Caco-2 (cell line): ENCODE results near the gene DGKG. TPM values are rescaled to one million over a fixed set of nuclear protein-coding genes. Genes with fewer than 3 reads are reported as not detected.

Experiments used
- BruUV-seq: library from RNA; stranded (reverse); fragments of 400-500 nt; replicated peaks from 2 replicates; lab custom pipeline; 2021; lab: Mats Ljungman, UMichigan
- CTCF ChIA-PET: fragments of 300-600 bp; sonication (Branson Sonifier 250); formaldehyde crosslinking; loops from one replicate; lab custom pipeline; 2022; ENCODE audit warnings: antibody characterized with exemption; lab: Charles Lee
- POLR2A ChIA-PET: fragments of 300-600 bp; sonication (Branson Sonifier 250); formaldehyde crosslinking; loops from one replicate; lab custom pipeline; 2022; ENCODE audit warnings: antibody characterized with exemption; lab: Charles Lee
- DNase-seq, 2 experiments: peaks; one replicate each; pipeline versions ENCODE4 v3.0.0 to v3.0.0-alpha.2; 2020 to 2022
- H3K27me3 ChIP-seq: replicated peaks from 2 replicates; pipeline ENCODE4 v1.6.0; 2011; ENCODE audit warnings: low read length; ENCODE audit not compliant: control insufficient read depth, insufficient read depth
- H3K36me3 ChIP-seq: 2 replicates; pipeline ENCODE4 v1.5.1; 2011; ENCODE audit warnings: low read length; ENCODE audit not compliant: control insufficient read depth, insufficient read depth
- H3K4me1 ChIP-seq: fragments of 250-450 bp; sonication (Bioruptor Pico); 2 replicates; pipeline ENCODE4 v1.5.1; 2020; ENCODE audit warnings: mild to moderate bottlenecking
- H3K4me3 ChIP-seq: 2 replicates; pipeline ENCODE4 v1.5.1; 2011; ENCODE audit warnings: low read depth, mild to moderate bottlenecking, control low read depth, low read length
- H3K9me3 ChIP-seq: fragments of 250-450 bp; sonication (Bioruptor Pico); 2 replicates; pipeline ENCODE4 v1.5.1; 2020; ENCODE audit warnings: mild to moderate bottlenecking, moderate library complexity
- H3K27ac Mint-ChIP-seq: one replicate; pipeline ENCODE4 v1.8.0; 2022; ENCODE audit warnings: mixed read lengths; ENCODE audit not compliant: unreplicated experiment
- H3K27me3 Mint-ChIP-seq: one replicate; pipeline ENCODE4 v1.8.0; 2022; ENCODE audit warnings: mixed read lengths; ENCODE audit not compliant: insufficient read depth, unreplicated experiment
- H3K36me3 Mint-ChIP-seq: one replicate; pipeline ENCODE4 v1.8.0; 2022; ENCODE audit warnings: mild to moderate bottlenecking, mixed read lengths; ENCODE audit not compliant: insufficient read depth, unreplicated experiment
- H3K4me1 Mint-ChIP-seq: one replicate; pipeline ENCODE4 v1.8.0; 2022; ENCODE audit warnings: low read depth, mixed read lengths; ENCODE audit not compliant: unreplicated experiment
- H3K4me3 Mint-ChIP-seq: one replicate; pipeline ENCODE4 v1.8.0; 2022; ENCODE audit warnings: mild to moderate bottlenecking, moderate library complexity, mixed read lengths; ENCODE audit not compliant: unreplicated experiment
- H3K9me3 Mint-ChIP-seq: one replicate; pipeline ENCODE4 v1.8.0; 2022; ENCODE audit warnings: mixed read lengths; ENCODE audit not compliant: unreplicated experiment
- CTCF ChIP-seq, 2 experiments: fragments of 200-600 bp in 1 of 2; IDR thresholded peaks; 1 replicate in 1 of 2; 2 replicates in 1 of 2; pipeline versions ENCODE4 v1.5.1 to v1.8.0; 2011 to 2022; ENCODE audit warnings: antibody characterized with exemption in 1 of 2, control low read depth in 1 of 2, inconsistent platforms in 1 of 2, low read depth in 1 of 2, low read length in 1 of 2, mild to moderate bottlenecking in 1 of 2, moderate library complexity in 1 of 2; ENCODE audit not compliant: insufficient read depth in 1 of 2, severe bottlenecking in 1 of 2, unreplicated experiment in 1 of 2
- intact Hi-C: fragments of 100-400 bp; cut with micrococcal nuclease; formaldehyde crosslinking; loops from one replicate; pipeline ENCODE4 v1.10.0; 2022; ENCODE audit not compliant: unreplicated experiment
- total RNA-seq: library from RNA; stranded (reverse); gene quantifications from 2 replicates; pipeline ENCODE4 v1.2.3, GENCODE V29; 2022

DGKG gene
- total RNA-seq, 1 experiment from 2014 or later: 0.32 TPM

- Mint-ChIP-seq H3K27me3 (no peaks in the 10 kb centered on the region), H3K27ac (no peak overlapping the region), H3K9me3 (peaks cover 8% of the 10 kb centered on the region), H3K4me1 (peaks cover 6% of the 10 kb centered on the region), H3K4me3 (no peak overlapping the region), H3K36me3 (no peaks in the 10 kb centered on the region)
- no TSS peak for BruUV-seq
- intact Hi-C loops: no loop called here
- no peaks in the 10 kb centered on the region for H3K36me3 ChIP-seq
- peaks cover 12% of the 10 kb centered on the region; the same call in 1 of the 2 replicates for H3K4me1 ChIP-seq
- no peaks in the 10 kb centered on the region for H3K9me3 ChIP-seq
- CTCF ChIA-PET: no interaction called here
- no peaks in the 10 kb centered on the region for H3K27me3 ChIP-seq
- no peak for TF ChIP-seq CTCF (IDR thresholded peaks at IDR 0.05; ENCODE audit: insufficient read depth in 1 of 2, low read depth in 1 of 2, low read length in 1 of 2, severe bottlenecking in 1 of 2, unreplicated experiment in 1 of 2)
- POLR2A ChIA-PET: no interaction called here
- H3K4me3 ChIP-seq: no peak overlapping the region
- DNase-seq: no peak
These were observed 144.2 kb downstream of the DGKG start for GRCh38 chr3:186217820-186218164.

GRCh38 chr3:186216900-186217819 lies 144.9 kb downstream of the DGKG start:
- Histone ChIP-seq H3K4me3 (no peak overlapping the region), H3K36me3 (no peaks in the 10 kb centered on the region), H3K4me1 (peaks cover 12% of the 10 kb centered on the region; the same call in 1 of the 2 replicates), H3K27me3 (no peaks in the 10 kb centered on the region), H3K9me3 (no peaks in the 10 kb centered on the region)
- CTCF ChIA-PET: no interaction called here
- H3K9me3 Mint-ChIP-seq: peaks cover 8% of the 10 kb centered on the region
- intact Hi-C loops: no loop called here
- H3K4me1 Mint-ChIP-seq: peaks cover 6% of the 10 kb centered on the region
- DNase-seq: no peak
- H3K27ac Mint-ChIP-seq: no peak overlapping the region
- POLR2A ChIA-PET: no interaction called here
- no peak for TF ChIP-seq CTCF (IDR thresholded peaks at IDR 0.05; ENCODE audit: insufficient read depth in 1 of 2, low read depth in 1 of 2, low read length in 1 of 2, severe bottlenecking in 1 of 2, unreplicated experiment in 1 of 2)
- no peak overlapping the region for H3K4me3 Mint-ChIP-seq
- H3K27me3 Mint-ChIP-seq: no peaks in the 10 kb centered on the region
- BruUV-seq: no TSS peak
- H3K36me3 Mint-ChIP-seq: no peaks in the 10 kb centered on the region

GRCh38 chr3:186214670-186215069 lies 147.4 kb downstream of the DGKG start:
- POLR2A ChIA-PET: no interaction called here
- H3K4me1 Mint-ChIP-seq: peaks cover 9% of the 10 kb centered on the region

More at GRCh38 chr3:186214670-186215069, 147.4 kb downstream of the DGKG start:
- Mint-ChIP-seq H3K27me3 (no peaks in the 10 kb centered on the region), H3K36me3 (no peaks in the 10 kb centered on the region), H3K9me3 (peaks cover 8% of the 10 kb centered on the region), H3K4me3 (no peak overlapping the region), H3K27ac (no peak overlapping the region)
- Histone ChIP-seq H3K27me3 (no peaks in the 10 kb centered on the region), H3K9me3 (no peaks in the 10 kb centered on the region), H3K4me1 (peaks cover 12% of the 10 kb centered on the region; the same call in 1 of the 2 replicates), H3K4me3 (no peak overlapping the region), H3K36me3 (no peaks in the 10 kb centered on the region)
- intact Hi-C loops: no loop called here
- DNase-seq: no peak
- TF ChIP-seq CTCF (IDR thresholded peaks at IDR 0.05; ENCODE audit: insufficient read depth in 1 of 2, low read depth in 1 of 2, low read length in 1 of 2, severe bottlenecking in 1 of 2, unreplicated experiment in 1 of 2): no peak
- CTCF ChIA-PET: no interaction called here
- no TSS peak for BruUV-seq
